Measurements from ENCODE around the gene COG2. TPM values are rescaled to one million over a fixed set of nuclear protein-coding genes. Genes with fewer than 3 reads are reported as not detected.

The COG2 gene
- polyA plus RNA-seq, 1 donor (not counting 4 experiments of a cell fraction or from before 2014, with no cell fraction given): 18.6 TPM

GRCh38 chr1:230622151-230622550 lies 20.1 kb upstream of the COG2 start:
- dilution Hi-C loops (cut with MboI; ENCODE audit: extremely low pct_ligation_motif_present, low sequenced_read_pairs): no loop called here
- no peaks in the 10 kb centered on the region for H3K4me1 ChIP-seq (ENCODE audit: control insufficient read depth, extremely low read depth, insufficient read depth, low read length)
- FAIRE-seq (no peak), DNase-seq (ENCODE audit: low read depth, low spot score) (no peak)
- H3K36me3 ChIP-seq (ENCODE audit: control insufficient read depth in 2 of 2, extremely low read depth in 1 of 2, insufficient read depth in 2 of 2, low read length in 2 of 2): no peaks in the 10 kb centered on the region
- peaks cover 3% of the 10 kb centered on the region for H3K27me3 ChIP-seq (ENCODE audit: control insufficient read depth, extremely low read depth, insufficient read depth, low read length)
- H3K4me3 ChIP-seq (ENCODE audit: control insufficient read depth in 2 of 3, extremely low read depth in 1 of 3, insufficient read depth in 2 of 3, low read depth in 1 of 3, low read length in 3 of 3): no peak overlapping the region
- H3K4me2 ChIP-seq (ENCODE audit: control insufficient read depth, extremely low read depth, insufficient read depth, low read depth, low read length): no peak overlapping the region
- H2AFZ ChIP-seq (ENCODE audit: control insufficient read depth, low read length): no peak overlapping the region
- no peaks in the 10 kb centered on the region for H3K9me1 ChIP-seq (ENCODE audit: control insufficient read depth, extremely low read depth, insufficient read depth, low read length)
- no peaks in the 10 kb centered on the region for H3K79me2 ChIP-seq (ENCODE audit: control insufficient read depth, insufficient read depth, low read length)
- H4K20me1 ChIP-seq (ENCODE audit: control insufficient read depth, extremely low read depth, insufficient read depth, low read length): no peaks in the 10 kb centered on the region
- no peak overlapping the region for H3K27ac ChIP-seq (ENCODE audit: control insufficient read depth, insufficient read depth, low read length)
- TF ChIP-seq CTCF (optimal IDR thresholded peaks at IDR 0.05 in 1 of 3, IDR thresholded peaks at IDR 0.05 in 1 of 3, conservative IDR thresholded peaks at IDR 0.05 in 1 of 3; ENCODE audit: extremely low read depth in 1 of 3, insufficient read depth in 2 of 3, low read length in 3 of 3): no peak
- no peak for TF ChIP-seq EZH2 (IDR thresholded peaks at IDR 0.05; ENCODE audit: low read length)
- no peaks in the 10 kb centered on the region for H3K9me3 ChIP-seq (ENCODE audit: control insufficient read depth, low read depth, low read length)
- H3K9ac ChIP-seq (ENCODE audit: control insufficient read depth, extremely low read depth, insufficient read depth, low read length): no peak overlapping the region

- no peak overlapping the region for H3K4me2 ChIP-seq (ENCODE audit: control insufficient read depth, extremely low read depth, insufficient read depth, low read depth, low read length)
- no peaks in the 10 kb centered on the region for H3K9me1 ChIP-seq (ENCODE audit: control insufficient read depth, extremely low read depth, insufficient read depth, low read length)
- no peak overlapping the region for H2AFZ ChIP-seq (ENCODE audit: control insufficient read depth, low read length)
- no peaks in the 10 kb centered on the region for H3K9me3 ChIP-seq (ENCODE audit: control insufficient read depth, low read depth, low read length)
- peaks cover 3% of the 10 kb centered on the region for H3K27me3 ChIP-seq (ENCODE audit: control insufficient read depth, extremely low read depth, insufficient read depth, low read length)
- DNase-seq (ENCODE audit: low read depth, low spot score) (no peak), FAIRE-seq (no peak)
- dilution Hi-C loops (cut with MboI; ENCODE audit: extremely low pct_ligation_motif_present, low sequenced_read_pairs): no loop called here
- peaks cover 6% of the 10 kb centered on the region for H3K4me1 ChIP-seq (ENCODE audit: control insufficient read depth, extremely low read depth, insufficient read depth, low read length)
- H3K9ac ChIP-seq (ENCODE audit: control insufficient read depth, extremely low read depth, insufficient read depth, low read length): no peak overlapping the region
- no peak for TF ChIP-seq CTCF (optimal IDR thresholded peaks at IDR 0.05 in 1 of 3, IDR thresholded peaks at IDR 0.05 in 1 of 3, conservative IDR thresholded peaks at IDR 0.05 in 1 of 3; ENCODE audit: extremely low read depth in 1 of 3, insufficient read depth in 2 of 3, low read length in 3 of 3)
- no peak for TF ChIP-seq EZH2 (IDR thresholded peaks at IDR 0.05; ENCODE audit: low read length)
- no peak overlapping the region for H3K27ac ChIP-seq (ENCODE audit: control insufficient read depth, insufficient read depth, low read length)
- H4K20me1 ChIP-seq (ENCODE audit: control insufficient read depth, extremely low read depth, insufficient read depth, low read length): no peaks in the 10 kb centered on the region
- no peaks in the 10 kb centered on the region for H3K79me2 ChIP-seq (ENCODE audit: control insufficient read depth, insufficient read depth, low read length)
- H3K4me3 ChIP-seq (ENCODE audit: control insufficient read depth in 2 of 3, extremely low read depth in 1 of 3, insufficient read depth in 2 of 3, low read depth in 1 of 3, low read length in 3 of 3): no peak overlapping the region
- no peaks in the 10 kb centered on the region for H3K36me3 ChIP-seq (ENCODE audit: control insufficient read depth in 2 of 2, extremely low read depth in 1 of 2, insufficient read depth in 2 of 2, low read length in 2 of 2)
Observed at GRCh38 chr1:230624097-230624713, 18.1 kb upstream of the COG2 start.

Data from keratinocyte (primary cell).